GM21737 (cell line): Measurements from ENCODE around the gene PTPN5.
"Not testable (repeated sequence)": the region's sequence is repeated elsewhere in the genome, so short reads cannot be mapped to it uniquely, and the experiment has no call there.

Source experiments
- ATAC-seq: cut with Tn5 transposase; IDR thresholded peaks from one replicate; pipeline ENCODE4 v1.9.1; 2021; ENCODE audit warnings: mild to moderate bottlenecking, moderate library complexity; ENCODE audit not compliant: unreplicated experiment

Gene PTPN5

DNA sequence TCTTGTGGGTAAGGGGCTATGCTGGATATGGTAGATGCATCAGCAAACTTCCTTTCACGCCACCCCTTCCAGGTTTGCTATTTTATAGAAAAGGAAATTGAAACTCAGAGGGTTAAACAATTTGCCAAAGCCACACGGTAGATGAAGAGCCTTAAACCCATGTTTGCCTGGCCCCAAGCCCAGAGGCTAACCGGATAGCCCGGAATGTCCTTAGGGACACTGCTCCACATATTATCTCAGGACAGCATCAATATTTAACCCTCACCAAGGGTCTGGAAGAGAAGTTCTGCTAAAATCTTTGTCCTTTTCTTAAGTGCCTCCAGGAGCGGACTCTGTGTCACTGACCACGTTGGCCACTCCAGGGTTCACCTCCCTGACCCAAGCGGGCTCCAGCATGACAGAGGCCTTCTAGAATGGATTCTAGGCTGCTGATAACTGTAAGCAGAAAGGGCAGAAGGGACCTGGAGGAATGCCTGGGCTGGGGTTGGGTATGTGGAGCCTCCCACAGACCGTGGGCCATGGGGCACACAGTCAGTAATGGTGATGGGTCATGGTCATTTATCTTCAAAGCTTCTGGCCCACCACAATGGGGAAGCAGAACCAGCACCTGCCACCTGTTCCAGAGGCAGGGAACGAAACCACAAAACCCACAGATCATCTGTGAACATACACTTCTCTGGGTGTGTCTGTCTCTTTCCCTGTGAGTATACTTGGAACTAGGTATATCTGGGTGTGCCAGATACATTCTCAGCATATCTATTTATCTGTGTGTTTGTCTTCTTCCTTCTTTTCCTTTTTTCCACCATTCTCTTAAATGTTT lies 98.4 kb downstream of the PTPN5 start:
- ATAC-seq: no peak

DNA sequence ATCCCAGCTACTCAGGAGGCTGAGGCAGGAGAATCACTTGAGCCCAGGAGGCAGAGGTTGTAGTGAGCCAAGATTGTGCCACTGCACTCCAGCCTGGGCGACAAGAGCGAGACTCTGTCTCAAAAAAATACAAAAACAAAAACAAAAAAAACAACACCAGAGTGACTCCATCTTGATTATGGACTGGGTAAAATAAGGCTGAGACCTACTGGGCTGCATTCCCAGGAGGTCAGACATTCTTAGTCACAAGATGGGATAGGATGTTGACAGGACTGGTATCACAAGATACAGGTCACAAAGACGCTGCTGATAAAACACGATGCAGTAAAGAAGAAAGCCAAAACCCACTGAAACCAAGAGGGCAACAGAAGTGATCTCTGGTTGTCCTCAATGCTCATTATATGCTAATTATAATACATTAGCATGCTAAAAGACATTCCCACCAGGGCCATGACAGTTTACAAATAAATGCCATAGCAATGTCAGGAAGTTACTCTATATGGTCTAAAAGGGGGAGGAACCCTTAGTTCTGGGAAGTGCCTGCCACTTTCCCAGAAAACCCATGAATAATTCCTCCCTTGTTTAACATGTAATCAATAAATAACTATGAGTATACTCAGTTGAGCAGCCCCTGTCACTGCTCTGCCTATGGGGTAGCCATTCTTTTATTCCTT lies 100.0 kb downstream of the PTPN5 start:
- ATAC-seq: not testable (repeated sequence)

DNA sequence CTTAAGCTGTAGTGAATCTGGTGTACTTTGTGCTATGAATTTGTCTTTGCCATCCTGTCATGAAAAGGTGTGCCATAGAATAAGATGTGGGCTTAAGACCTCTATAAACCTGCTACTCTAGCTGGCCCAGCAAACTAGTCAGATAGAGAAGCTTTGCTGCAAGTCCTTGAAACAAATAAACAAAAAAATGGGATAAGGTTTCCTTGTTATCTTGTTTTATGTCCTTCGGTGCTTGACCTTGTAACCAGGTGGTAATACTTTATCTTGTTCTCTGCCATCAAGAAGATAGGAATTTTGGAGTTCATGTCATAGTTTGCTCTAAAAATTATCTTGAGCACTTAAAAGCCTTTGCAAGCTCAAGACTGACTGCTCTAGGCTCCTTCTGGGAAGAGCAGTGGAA lies 107.3 kb downstream of the PTPN5 start:
- ATAC-seq: no peak

DNA sequence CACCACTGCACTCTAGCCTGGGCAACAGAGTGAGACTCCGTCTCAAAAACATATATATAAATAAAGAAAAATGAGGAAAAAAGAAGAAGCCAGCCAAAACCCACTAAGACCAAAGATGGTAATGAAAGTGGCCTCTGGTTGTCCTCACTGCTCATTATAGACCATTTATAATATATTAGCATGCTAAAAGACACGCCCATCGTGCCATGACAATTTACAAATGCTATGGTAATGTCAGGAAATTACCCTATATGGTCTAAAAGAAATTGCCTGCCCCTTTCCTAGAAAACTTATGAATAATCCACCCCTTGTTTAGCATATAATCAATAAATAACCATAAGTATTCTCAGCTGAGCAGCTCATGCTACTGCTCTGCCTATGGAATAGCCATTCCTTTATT lies 109.1 kb downstream of the PTPN5 start:
- ATAC-seq: no peak

DNA sequence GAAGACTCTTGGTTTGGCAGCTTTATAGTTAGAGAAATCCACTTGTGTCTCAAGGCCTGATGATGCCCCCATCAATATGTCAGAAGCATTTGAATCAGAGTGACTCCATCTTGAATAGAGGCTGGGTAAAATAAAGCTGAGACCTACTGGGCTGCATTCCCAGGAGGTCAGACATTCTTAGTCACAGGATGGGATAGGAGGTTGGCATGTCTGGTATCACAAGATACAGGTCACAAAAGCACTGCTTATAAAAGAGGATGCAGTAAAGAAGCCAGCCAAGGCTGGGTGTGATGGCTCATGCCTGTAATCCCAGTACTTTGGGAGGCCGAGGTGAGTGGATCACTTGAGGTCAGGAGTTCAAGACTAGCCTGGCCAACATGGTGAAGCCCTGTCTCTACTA lies 109.6 kb downstream of the PTPN5 start:
- ATAC-seq: not testable (repeated sequence)
